HG03565 (cell line): Measurements from ENCODE around the gene COPS9.
A peak's percentile ranks its signal among the peaks of the same experiment; 100 is the strongest.

Experiments used
- ATAC-seq: cut with Tn5 transposase; IDR thresholded peaks from one replicate; pipeline ENCODE4 v1.9.1; 2021; ENCODE audit warnings: mild to moderate bottlenecking, moderate library complexity; ENCODE audit not compliant: unreplicated experiment

Gene COPS9

GRCh38 chr2:240136013-240136670 is at the start of gene COPS9:
Gene COPS9, minus strand, starts transcription at chr2:240136305. Its CDS starts 21 bp downstream, at chr2:240136284.
- ATAC-seq, result peak; percentile 81

GRCh38 chr2:240184656-240185055 is 48.6 kb upstream of the COPS9 start:
- no peak for ATAC-seq

- no peak for ATAC-seq
Observed at GRCh38 chr2:240183875-240184590, 47.9 kb upstream of the COPS9 start.

GRCh38 chr2:240183006-240183874 is 47.1 kb upstream of the COPS9 start:
- ATAC-seq, result no peak

- ATAC-seq, result no peak
Observed at GRCh38 chr2:240182476-240182875, 46.4 kb upstream of the COPS9 start.

GRCh38 chr2:240182001-240182400 is 45.9 kb upstream of the COPS9 start:
- no peak for ATAC-seq

GRCh38 chr2:240179941-240180666 is 44.0 kb upstream of the COPS9 start:
- ATAC-seq, result no peak

GRCh38 chr2:240179186-240179815 is 43.2 kb upstream of the COPS9 start:
- ATAC-seq, result no peak

- ATAC-seq, result no peak
Observed at GRCh38 chr2:240178564-240178963, 42.5 kb upstream of the COPS9 start.

- no peak for ATAC-seq
Observed at GRCh38 chr2:240174496-240174895, 38.4 kb upstream of the COPS9 start.

GRCh38 chr2:240172071-240172895 is 36.2 kb upstream of the COPS9 start:
- ATAC-seq, result no peak

- ATAC-seq, result no peak
Observed at GRCh38 chr2:240170883-240171282, 34.8 kb upstream of the COPS9 start.

GRCh38 chr2:240170354-240170735 is 34.2 kb upstream of the COPS9 start:
- no peak for ATAC-seq

- ATAC-seq, result no peak
Observed at GRCh38 chr2:240169486-240170353, 33.6 kb upstream of the COPS9 start.

GRCh38 chr2:240168546-240169361 is 32.6 kb upstream of the COPS9 start:
- no peak for ATAC-seq

GRCh38 chr2:240168041-240168440 is 31.9 kb upstream of the COPS9 start:
- no peak for ATAC-seq

- ATAC-seq, result no peak
Observed at GRCh38 chr2:240167588-240167880, 31.4 kb upstream of the COPS9 start.
